Measurements from ENCODE around the gene DNER.

DNA sequence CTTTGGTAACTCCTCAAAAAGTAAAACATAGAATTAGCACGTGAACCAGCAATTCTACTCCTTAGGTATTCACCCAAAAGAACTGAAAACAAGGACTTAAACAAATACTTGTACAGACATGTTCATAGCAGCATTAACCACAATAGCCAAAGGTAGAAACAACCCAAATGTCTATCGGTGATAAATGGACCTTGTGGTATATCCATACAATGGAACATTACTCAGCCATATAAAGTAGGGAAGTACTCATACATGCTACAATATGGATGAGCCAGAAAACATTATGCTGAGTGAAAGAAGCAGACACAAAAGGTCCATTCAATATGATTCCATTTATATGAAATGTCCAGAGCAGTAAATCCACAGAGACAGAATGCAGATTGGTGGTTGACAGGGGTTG is 182.8 kb downstream of the DNER start:
- TF ChIP-seq ZNF274 (IDR thresholded peaks at IDR 0.05; ENCODE audit: low read depth, low read length) (no peak), YY1 (IDR thresholded peaks at IDR 0.05; ENCODE audit: insufficient read depth, insufficient read length) (no peak), SUZ12 (IDR thresholded peaks at IDR 0.05; ENCODE audit: extremely low read depth, insufficient read depth, insufficient read length) (no peak)
